ENCODE results near the gene STAC3.

DNA sequence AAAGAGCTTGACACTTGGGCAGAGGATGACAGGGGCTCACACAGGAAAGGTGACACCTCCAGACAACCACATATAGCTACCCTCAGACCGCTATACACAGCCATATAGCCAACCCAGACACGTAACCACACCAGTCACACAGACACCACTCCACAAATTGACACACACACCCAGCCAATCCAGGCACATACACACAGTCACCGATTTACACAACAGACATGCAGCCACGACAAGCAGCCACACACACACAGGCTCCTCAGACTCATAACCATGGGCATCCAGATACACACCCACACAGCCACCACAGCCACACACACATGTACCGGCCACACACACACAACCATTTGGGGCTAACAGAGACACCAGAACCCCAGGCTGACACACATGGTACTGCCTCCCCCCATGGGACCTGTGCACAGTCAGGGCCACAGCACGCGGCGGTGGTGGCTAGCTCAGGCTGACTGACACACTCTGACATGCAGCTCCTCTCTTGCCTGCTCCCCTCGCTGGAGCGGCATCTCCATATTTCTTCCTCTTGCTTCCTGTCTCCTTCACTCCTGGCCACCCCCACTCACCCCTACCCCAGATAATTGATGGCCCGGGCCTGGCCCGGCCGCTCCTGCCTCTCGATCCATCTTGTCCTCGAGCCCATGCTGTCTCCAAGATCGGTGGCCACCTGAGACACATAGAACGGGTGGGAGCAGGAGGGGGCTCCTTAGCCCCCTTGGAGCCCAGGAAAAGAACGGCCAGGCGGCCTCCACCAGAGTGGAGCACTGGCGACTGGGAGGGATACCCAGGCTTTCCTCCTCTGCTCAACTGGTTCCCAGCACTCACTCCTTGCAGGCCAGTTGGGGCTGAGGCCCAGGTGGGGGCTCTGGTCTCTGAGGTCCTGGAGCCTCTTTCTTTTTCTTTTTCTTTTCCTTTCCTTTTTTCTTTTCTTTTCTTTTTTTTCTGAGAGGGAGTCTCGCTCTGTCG lies 27.5 kb downstream of the STAC3 start:
- TF ChIP-seq, protein P1, sequence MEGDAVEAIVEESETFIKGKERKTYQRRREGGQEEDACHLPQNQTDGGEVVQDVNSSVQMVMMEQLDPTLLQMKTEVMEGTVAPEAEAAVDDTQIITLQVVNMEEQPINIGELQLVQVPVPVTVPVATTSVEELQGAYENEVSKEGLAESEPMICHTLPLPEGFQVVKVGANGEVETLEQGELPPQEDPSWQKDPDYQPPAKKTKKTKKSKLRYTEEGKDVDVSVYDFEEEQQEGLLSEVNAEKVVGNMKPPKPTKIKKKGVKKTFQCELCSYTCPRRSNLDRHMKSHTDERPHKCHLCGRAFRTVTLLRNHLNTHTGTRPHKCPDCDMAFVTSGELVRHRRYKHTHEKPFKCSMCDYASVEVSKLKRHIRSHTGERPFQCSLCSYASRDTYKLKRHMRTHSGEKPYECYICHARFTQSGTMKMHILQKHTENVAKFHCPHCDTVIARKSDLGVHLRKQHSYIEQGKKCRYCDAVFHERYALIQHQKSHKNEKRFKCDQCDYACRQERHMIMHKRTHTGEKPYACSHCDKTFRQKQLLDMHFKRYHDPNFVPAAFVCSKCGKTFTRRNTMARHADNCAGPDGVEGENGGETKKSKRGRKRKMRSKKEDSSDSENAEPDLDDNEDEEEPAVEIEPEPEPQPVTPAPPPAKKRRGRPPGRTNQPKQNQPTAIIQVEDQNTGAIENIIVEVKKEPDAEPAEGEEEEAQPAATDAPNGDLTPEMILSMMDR (IDR thresholded peaks at IDR 0.05): no peak
- TF ChIP-seq POLR2A (IDR thresholded peaks at IDR 0.05) (no peak), EP300 (IDR thresholded peaks at IDR 0.05) (no peak)
